IPS DF 19.7 (cell line): ENCODE results near the gene STK38L.
A peak's percentile ranks its signal among the peaks of the same experiment; 100 is the strongest.

Experiments used
- DNase-seq: peaks from one replicate; pipeline ENCODE4 v3.0.0-alpha.2; 2013; ENCODE audit warnings: low read depth, low spot score

The STK38L gene

DNA sequence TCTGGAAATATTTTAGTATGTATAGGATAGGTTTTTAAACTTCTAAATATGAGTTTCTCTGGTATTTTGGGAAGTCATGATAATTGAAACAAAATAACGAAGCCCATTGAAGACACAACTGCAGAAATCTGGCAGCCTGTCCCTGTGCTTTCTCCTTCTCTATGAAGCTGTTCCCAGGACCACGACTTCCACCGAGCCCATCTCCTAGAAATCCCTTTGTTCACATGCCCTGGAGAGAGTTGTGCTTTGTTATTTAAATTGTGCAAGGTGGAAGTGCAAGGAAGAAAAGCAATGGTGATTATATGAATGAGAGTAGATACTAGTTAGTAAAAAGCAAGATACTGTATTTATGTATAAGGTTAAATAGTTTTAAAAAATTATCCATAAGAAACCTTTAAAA lies 32.2 kb downstream of the STK38L start:
- DNase-seq: peak; percentile 33

DNA sequence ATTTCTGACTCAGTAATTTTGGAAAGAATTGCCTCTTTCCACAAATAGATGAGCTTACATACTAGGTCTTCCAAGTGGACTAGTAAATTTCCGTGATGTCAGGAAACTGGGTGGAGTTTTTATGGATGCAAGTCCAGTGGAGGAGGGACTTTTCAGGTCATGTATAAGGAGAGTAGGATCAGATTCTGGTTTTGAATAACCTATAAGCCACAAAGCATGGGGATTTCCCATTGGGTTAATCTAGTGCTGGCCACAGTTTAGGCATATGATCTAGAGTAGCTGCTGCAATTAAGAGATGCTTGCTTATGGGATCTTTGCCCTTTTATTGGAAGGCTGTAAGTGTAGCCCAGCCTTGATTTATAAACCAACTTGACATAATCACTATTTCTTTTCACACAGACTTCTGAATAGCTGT lies 33.8 kb downstream of the STK38L start:
- peak; percentile 9 for DNase-seq

DNA sequence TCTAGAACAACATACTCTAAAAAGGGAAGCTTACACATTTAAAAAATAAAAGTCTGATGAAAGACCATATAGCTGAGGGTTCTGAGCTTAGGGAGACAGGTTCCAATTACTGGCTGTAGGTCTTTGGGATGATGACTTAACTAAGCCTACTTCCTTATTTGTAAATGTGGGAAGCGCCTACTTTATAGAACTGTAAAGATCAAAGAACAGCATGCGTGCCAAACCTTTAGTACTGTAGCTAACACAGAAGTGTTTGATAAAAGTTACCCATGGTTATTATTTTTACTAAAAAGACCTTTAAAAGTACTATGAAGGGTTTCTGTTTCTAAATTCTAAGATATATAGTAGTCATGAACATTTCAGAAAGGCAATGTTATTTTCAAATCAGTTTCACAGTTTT lies 35.7 kb downstream of the STK38L start:
- no peak for DNase-seq

DNA sequence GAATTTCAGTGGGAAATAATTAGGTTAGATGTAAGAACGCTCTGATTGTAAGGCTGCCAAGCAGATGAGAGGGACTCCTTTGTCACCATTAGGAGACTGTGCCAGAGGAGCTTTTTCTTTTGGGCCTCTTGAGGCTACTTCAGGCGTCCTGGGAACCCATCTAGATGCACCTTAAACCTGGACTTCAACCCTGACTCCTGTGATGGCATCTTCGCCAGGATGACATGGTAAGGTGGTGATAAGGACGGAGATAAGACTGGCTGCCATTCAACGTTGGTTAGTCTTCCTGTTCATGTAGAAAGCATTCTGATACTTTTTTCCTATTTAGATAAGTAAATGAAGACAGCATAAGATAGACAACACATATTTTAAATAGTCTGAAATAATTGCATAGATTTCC lies 36.3 kb downstream of the STK38L start:
- no peak for DNase-seq

DNA sequence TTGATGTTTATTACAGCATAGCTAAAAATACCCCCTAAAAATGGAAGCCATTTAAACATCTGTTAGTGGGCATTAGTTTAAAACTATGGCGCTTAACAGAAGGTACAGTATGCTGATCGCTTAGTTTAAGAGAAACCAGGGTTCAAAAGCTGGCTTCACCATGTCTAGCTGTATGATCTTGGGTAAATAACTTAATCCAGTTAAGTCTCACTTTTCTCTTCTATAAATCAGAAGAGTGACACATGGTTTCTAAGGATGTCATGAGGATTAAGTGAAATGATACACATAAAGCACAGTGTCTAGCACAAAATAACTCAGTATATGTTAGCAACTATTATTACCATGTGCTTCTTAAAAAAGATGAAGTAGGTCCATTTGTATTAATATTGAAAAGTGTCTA lies 38.7 kb downstream of the STK38L start:
- DNase-seq: no peak

DNA sequence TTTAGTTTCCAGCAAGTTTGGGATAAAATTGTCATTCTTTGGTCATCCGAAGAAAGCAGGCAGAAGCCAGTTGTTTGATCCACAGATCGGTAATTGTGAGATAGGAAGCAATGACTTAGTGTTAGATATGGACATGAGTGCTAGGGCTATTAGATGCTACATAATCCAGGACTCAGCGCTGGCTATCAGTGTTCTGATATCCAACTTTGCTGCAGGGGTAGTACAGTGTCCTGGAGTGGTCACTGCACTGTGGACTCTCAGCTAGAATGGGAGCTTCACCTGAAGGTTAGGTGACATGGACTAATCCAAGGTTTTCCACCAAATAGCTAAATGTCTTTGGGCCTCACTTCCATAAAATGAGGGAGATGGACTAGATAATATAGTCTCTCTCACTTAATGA lies 39.9 kb downstream of the STK38L start:
- DNase-seq: no peak

DNA sequence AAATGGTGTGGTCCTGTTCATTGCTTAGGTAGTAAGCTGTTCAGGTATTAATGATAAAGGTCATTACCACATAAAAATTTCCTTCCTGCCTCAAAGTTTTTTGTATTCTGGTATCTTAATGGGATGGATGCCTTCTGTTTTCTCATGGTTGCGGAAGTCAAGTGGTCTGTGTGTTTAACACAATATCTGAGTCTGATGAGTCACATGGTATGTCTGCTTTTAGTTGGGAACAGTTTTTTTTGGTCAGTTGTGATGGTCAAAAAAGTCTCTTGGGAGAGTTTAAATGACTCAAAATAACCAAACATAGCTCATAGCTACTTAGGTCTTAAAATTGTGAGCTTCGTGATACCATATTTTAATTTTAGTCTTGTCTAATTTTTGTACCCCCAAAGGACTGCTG lies 40.7 kb downstream of the STK38L start:
- no peak for DNase-seq

DNA sequence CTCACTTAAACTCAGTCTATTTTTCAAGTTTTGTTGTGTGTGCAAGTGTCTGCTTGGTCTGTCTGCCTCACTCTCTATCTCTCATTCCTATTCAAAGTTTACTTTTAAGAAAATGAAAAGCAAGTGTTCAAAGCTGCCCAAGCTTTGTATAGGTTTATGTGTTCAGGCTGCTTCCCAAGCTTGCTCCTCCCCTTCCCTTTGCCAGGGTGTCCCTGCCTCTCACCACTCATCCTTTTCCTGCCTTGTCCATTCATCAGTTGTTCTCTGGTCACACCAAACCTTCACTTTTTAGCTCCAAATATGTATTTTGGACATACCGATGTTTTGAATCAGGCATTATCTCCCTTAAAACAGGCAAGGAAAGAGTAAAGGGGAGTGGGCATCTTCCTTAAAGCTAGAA lies 41.3 kb downstream of the STK38L start:
- DNase-seq: no peak

DNA sequence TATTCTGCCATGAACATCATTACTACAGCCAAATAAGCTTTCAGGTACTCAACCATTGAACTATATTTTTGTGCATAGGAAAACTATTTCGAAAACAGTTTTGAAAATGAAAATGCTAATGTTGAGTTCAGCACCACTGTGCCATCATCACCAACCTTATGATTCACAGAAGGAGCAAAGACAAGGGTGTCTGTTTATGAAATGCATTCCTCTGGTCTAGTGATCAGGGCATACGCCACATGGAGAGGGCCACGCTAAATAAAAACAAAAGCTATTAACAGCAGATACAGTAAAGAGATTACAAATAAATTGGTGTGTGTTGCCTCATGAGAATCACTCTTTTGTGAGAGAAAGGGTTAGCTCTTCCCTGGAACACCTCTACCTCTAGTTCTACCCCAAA lies 45.3 kb downstream of the STK38L start:
- DNase-seq: no peak

DNA sequence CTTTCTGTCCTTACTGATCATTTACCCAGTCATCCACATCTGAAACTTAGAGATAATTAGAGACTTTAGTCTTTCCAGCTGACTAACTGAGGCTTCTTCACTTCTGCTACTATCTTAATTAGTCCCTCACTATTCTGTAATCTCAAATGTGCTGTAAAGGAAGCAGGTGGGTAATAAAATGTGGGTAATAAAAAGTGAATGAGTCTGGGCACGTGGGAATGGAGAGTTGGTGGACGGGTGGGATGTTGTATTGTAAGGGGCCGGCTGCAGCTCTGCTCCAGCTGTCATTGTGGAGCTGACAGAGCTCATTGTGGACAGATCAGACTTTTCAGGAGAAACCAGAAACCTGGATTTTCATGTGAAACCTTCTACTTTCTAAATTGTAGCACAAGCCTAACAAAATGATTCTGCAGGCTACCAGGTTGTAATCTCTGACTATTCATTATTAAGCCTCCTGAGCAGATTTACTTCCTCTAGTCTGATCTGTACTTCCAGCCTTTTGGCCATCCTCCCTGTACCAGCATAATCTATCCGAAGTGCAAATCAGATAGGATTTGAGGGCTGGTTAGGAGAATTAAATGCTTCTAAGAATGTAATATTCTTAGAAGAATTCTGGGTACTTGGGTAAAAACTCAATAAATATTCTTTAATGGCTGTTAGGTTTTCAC lies 46.5 kb downstream of the STK38L start:
- no peak for DNase-seq

DNA sequence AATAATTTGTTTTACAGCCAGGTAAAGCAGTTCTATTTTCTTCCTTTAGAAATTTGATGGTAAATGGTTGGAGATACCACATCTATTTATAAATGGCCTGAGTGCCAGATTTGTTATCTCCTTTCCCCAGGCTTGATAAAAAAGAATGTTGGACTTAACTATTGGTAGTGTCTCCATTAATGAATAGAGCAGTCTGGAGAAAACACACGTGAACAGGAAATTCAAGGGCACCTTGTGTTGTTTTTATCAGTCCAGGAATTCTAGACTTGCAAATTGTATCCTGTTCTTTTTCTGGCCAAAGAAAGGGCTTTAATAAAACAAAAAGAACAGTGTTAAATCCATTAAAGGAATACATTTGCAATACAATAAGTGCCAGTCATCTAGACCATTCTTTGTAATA lies 47.8 kb downstream of the STK38L start:
- DNase-seq: no peak

DNA sequence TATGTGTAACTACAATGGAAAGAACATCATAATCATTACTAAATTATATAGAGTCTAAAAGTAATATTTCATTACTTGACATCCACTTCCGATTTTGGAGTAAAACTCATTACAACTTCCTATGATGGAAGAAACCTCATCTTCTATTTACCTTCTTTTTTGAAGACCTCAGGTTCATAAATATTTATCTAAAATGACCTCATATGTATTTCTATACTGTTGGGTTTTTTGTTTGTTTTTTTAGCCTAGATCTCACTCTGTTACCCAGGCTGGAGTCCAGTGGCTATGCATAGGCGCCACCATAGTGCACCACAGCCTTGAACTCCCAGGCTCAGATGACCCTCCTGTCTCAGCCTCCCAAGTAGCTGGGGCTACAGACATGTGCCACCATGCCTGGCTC lies 48.6 kb downstream of the STK38L start:
- no peak for DNase-seq

DNA sequence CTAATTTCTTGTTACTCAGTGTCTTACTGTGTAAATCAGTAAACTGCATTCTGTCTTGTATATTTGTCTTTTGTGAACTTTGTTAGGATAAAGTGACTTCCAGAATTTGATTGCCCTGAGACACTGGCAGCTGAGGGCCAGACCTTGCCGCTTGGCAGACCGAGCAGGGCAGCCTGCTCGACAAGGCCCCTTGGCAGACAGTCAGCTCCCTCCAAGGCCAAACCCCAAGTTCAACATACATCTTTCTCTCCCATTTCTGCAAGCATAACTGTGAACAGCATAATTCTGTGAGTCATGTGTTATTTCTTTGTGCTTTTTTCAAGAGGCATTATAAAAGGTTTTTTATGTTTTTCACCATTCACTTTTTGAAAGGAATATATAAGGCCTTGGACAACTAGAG lies 49.4 kb downstream of the STK38L start:
- no peak for DNase-seq

DNA sequence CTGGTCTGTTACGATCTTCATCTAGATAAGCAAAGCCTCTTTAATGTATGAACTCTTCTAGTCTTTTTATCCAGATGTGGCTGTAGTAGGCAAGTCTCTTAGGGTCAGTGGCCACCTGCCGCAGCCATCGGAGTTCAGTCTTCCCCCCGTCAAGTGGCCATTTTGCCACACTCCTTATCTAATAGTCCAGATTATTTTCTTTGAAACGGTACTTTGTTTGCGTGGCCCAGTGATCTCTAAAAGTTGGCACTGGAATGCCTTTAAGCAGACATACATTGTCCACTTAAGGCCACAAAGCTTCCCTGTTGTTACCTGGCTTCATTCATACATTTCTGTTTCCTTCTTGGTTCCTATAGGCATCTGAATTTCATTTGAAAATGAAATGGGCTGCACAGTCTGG lies 52.6 kb downstream of the STK38L start:
- no peak for DNase-seq

DNA sequence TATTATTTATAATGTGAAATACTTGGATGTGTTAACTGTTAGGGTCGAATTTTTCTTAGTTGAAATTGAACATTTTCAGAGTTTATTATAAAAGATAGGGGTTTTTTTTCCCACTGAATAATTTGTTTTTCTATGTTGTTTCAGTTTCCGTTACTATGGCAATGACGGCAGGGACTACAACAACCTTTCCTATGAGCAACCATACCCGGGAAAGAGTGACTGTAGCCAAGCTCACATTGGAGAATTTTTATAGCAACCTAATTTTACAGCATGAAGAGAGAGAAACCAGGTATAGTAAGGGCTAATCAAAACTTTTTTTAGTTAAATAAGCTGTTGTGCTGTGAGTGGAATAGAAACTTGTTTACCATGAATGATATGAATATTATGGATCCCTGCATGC lies 53.5 kb downstream of the STK38L start:
- no peak for DNase-seq

DNA sequence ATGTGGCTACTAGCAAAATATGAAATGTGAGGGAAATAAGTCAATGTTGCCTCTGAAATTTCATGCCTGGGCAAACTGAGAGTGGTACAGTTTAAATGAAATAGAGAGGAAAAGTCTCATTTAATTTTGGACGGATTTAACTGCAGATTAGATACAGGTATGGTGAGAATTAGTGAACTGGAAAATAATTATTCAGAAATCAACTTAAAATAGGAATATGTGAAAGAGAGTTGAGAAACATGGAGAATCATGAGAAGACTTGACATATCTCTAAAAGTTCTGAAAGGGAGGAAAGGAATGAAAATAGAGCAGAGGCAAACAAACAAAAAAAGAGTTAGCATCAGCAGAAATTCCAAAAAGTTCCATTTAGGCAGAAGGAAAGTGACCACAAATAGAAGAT lies 55.0 kb downstream of the STK38L start:
- no peak for DNase-seq

DNA sequence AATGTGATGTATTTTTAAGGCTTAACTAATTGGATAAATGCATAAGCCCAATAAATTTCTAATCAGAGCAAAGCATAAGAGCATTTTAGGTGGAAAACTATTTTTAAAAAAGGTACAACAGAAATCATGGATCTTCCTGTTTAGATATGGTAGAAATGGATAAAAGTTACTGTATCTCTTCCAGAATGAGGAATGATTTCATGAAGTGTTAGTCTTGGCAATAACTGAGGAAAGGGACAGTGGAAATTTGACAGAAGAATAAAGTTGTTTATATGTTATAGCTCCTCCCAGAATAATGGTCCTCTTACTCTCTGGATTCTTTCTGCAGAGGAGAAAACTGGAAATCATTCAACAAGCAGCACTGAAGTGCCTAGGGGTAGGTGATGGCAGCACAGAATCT lies 56.1 kb downstream of the STK38L start:
- DNase-seq: no peak

DNA sequence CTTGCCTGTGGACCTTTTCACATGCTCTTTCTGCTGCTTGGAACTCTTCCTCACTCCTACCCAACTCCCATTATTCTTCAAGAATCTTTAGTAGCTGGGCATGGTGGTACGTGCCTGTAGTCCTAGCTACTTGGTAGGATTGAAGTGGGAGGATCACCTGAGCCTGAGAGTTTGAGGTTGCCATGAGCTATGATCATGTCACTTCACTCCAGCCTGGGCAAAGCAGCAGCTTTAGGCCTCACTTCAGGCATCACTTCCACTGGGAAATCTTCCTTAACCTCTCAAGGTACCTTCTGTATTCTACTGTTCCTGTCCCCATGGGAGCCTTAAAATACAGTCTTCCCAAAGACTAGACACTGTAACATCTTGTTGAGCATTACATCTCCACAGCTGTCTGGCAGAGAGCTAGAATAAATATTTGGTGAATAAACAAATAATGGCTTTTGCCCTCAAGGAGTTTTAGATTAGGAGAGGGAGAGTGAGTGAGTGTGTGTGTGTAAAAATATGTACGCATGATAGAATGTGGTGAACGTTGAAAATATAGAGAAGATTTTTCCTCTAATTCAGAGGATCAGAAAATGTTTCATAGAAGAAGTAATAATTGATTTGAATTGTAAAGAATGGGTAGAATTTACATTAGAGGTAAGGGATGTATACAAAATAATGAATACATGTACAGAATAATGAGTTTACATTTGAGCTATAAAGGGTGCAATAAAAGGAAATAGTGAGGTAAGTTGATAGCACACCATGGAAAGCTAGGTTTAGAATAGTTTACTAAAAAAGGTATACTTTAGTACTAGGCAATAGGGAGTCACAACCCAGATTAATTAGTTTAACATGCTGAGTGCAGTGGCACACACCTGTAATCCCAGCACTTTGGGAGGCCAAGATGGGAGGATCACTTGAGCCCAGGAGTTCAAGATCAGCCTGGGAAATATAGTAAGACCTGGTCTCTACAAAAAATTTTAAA lies 59.3 kb downstream of the STK38L start:
- DNase-seq: no peak

DNA sequence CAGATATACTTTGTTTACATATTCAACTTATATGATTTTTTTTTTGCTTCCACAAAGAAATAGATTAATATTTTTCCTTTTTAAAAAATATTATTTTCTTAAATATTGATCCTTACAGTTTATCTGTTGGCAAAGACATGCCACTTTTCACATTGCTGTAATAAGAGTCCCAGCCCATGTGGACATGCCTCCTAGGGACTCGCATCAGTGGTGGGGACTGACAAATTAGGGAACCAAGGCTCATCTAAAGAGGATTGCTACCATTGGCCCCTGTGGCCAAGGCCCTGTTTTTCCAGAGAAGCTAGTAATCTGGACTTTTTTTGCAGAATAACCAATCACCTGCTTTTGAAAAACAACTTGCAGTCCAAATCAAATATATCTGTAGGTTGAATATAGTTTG lies 60.8 kb downstream of the STK38L start:
- DNase-seq: no peak

DNA sequence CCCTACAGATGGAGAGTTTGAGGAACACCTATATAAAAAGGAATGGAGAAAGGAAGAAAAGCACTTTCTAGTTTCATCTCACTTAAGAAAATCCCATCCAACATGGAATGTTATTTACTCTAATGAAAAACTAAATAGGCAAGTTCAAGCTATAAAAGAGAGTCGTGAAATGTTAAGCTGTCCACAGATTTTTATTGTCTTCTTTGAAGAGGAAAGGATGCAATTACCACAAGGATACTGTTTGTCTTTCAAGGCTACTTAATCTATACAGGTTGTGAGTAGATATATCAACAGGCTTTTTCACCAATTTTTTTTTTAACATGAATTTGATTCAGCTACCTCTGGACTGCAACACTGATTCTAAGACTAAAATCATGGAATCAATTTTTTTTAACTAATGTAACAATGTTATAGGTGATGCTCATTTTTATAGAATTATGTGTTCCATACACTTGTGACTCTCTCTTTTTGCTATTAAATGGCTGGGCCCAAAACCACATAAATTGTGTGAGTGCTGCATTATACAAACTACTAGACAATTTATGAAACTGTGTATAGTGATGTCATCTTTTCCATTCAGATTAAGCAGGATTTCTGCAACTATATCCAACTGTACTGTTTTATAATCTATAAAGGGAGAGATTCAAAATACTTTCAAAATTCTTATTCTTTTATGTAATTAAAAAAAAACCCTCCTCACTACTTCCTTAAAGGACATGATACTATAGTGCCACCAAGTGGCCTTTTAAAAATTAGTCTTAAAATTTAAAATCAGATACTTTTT lies 61.8 kb downstream of the STK38L start:
- DNase-seq: no peak

DNA sequence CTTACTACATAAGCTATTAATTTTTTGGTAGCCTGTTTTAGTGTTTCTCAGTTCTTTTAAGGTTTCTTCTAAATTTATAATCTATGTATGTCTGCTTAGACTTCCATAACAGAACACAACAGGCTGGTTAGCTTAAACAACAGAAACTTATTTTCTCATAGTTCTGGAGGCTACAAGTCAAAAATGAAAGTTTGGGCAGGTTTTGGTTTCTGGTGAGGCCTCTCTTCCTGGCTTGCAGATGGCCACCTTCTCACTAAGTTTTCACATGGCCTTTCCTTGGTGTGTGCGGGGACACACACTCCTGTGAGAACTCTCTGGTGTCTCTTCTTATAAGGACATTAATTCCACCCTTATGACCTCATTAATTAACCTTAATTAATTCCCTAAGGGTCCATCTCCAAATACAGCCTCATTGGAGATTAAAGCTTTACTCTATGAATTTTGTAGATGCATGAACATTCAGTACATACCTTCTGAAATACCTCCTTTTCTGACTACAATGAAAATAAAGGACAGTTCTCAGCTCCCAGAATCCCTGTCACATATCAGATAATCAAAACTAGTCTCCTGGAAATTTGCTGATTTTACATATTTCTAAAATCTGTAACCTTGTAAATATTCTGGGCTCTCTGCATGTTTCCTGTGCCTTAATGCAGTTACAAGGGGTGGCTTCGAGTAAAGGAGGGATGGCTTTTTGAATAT lies 65.4 kb downstream of the STK38L start:
- no peak for DNase-seq

DNA sequence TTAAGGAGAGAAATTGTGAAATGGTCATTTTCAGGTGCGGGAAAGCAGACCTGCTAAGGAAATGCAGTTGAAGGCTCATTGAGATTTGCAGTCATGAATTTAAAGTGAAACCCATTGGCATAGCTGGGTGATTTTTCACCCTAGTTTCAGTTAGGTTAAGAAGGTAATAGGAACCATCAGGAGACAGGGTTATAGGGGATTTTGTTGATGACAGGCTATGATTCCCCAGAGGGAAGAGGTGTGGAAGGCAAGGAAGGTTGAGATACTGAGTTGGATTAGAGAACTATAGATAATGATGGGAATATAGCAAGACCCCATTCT lies 65.9 kb downstream of the STK38L start:
- no peak for DNase-seq
